HG03025 (cell line): ENCODE data around the gene C16orf46.

Source experiments
- ATAC-seq: cut with Tn5 transposase; IDR thresholded peaks from one replicate; pipeline ENCODE4 v1.9.1; 2021; ENCODE audit warnings: mild to moderate bottlenecking, moderate library complexity; ENCODE audit not compliant: unreplicated experiment, low FRiP score

C16orf46 gene

DNA sequence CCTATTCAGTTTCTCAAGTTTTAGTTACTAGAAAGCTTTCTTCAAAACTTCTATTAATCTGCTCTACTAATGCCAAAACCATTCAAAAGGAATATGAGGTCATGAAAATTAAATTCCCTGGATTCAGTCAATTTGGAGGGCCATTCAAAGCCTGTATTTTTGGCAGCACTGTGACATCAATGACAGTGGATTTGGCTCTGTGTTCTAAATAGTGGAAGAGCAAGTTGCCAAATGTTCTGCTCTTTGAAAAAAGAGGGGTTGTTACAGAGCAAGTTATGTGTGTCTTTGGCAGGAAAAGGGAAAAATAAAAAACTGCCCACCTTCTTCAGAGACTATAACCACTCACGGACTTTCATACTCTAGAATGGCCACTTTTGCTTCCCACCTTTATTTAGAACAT is 3.2 kb upstream of the C16orf46 start:
- no peak for ATAC-seq

DNA sequence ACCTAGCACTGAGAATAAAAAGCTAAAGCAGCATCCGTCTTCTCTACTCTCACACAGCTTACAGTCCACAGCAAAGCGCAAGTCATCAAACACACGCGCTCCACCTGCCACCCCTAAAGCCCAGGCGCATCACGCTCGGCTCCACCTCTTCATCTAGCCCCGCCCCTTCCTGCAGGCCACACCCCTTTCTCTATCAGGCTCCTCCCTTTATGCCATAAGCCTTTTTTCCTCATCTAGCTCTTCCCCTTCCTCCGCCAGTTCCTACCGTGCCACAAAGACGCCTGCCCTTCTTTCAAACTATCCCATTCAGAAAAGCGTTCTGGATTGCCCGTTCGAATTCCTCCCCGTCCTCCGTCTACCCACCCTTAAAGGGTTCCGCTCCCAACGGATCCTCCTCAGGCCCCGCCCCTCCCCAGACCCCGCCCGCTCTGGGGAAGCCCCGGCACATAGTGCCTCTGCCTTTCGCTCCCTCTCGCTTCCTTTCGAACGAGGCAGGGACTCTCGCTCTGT is 417 bp downstream of the C16orf46 start:
- ATAC-seq = peak; percentile 86

GRCh38 chr16:81073560-81074330 is 3.3 kb downstream of the C16orf46 start:
- no peak for ATAC-seq

DNA sequence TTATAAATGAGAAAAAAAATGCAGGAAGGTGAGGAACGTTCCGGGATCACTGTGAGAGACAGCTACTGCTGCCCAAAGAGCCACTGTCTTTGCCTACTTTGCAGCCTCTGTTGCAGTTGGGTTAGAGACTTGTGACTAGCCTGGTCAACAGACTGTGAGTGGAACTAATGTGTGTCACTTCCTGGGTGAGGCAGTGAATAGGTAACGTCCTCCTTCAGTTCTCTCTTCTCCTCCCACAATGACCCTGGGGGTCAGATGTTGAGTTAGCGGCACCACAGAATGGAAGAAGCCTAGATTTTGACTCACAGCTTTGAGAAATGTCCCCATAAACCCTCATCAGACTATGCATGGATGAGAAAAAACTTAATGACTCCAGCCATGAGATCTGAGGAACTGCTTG is 5.2 kb downstream of the C16orf46 start:
- ATAC-seq = no peak

DNA sequence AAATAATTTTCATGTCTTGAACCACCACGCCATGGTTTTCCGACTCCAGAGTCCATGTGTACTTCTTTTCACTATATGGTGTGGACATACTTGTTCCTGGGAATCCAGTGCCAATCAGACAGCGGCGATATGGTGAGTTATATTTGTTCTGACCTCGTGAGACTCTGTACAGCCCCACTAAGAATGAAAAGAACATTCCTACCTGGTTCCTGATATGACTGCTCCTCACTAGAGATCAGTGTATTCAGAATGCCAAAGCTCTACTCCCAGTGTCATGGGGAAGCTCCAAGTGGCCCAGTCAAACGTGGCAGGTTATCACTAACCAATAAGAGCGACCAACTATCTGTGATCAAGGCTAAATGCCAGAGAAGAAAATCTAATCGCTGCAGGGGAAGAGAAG is 6.1 kb downstream of the C16orf46 start:
- ATAC-seq = no peak

DNA sequence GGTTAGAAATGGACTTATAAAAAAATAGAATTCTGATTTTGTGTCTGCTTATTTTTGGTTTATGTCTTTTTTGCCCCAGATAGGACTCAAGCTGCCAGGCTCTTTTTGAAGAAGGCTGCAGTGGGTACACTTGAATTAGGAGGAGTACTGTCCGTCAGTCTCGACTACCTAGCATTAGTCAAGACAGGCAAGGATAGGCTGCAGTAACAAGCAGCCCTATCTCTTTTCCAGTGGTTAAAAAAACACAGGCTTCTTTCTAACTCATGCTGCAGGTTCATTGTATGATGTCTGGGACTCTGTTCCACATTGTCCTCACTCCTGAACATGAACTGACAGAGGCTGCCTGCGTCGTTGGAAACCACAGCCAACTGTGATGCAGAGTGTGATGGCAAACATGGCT is 8.0 kb downstream of the C16orf46 start:
- ATAC-seq = no peak

DNA sequence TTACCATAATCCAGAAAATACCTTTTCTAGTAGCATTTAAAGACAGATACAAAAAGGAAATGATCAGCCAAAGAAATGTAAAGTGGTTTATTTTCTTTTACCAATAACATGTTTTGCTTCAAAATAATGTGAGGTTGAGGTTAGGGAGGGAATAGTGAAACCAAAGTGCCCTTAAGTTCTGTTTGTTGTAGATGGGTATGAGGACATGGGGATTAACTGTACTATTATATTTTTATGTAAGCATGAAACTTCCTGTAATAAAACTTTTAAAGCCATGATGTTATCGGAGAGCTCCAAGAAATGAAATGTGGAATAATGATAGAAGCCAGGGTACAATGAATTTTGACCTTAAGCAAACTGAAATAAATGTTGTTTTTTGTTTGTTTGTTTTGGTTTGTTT is 9.9 kb downstream of the C16orf46 start:
- ATAC-seq = no peak

DNA sequence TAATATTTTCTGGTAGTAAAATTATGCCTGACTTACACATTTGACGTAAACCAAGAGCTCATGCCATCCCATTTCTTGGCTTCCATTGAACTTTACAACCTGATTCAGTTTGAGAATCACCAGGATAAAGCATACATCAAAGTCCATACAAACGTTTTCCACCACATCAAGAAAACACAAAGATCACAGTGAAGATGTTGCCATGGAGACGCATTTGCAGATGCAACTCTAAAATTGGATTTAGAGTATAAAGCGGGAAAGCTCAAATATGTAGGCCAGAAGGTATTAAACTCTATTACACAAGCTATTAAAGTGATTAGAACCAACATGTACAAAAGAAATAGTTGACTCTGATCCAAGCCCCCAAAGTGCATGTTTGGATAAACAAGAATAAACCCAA is 10.4 kb downstream of the C16orf46 start:
- ATAC-seq = no peak

DNA sequence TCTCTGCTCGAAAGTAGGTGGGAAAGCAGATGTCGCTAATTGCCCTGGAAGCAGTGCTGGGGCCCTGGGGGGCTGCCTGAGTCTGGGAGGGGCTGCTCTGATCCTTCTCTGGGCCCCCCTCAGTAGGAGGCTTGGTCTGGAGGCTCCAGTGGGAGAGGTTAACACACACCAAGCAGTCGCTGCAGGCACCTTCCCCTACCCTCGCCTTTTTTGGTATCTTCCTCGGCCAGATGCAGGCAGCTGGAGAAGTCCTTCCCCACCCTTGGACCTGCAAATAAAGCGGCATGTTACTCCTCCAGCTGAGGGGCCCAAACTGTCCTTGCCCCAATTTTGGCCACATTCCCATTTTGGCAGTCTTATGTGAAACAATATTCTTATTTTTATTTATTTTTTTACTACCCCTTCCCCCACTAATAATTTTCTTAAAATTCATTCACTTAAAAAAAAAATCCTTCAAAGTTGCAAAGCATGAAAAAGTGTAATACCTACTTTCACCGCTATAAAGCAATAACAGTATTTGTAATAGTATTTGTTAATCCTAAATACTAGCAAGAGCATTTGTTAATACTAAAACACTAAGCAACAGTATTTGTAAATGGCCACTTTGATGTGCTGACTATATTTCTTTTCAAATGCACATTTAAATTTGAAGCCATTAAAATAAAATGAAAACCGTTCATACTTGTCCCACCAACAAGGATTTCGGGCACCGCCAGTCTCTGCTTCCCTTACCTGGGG is 15.0 kb downstream of the C16orf46 start:
- no peak for ATAC-seq

DNA sequence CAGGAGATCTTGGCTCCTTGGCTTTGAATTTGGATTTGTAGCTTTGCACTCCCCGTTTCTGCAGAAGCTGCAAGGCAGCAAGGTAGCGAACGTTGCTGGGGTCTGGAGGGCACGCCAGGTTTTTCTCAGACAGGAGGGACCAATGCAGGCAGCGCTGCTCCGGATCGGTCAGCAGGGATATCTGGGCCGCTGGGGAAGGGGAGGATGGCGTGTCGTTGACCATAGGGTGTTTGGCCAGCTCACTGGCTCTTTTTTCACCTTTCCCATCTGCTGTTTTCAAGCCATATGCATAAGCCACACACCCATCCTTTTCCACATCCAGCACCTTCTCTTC is 15.8 kb downstream of the C16orf46 start:
- ATAC-seq = no peak

- no peak for ATAC-seq
Measured at GRCh38 chr16:81060576-81061306, 16.3 kb downstream of the C16orf46 start.

- ATAC-seq = no peak
Measured at GRCh38 chr16:81053761-81054160, 23.3 kb downstream of the C16orf46 start.

GRCh38 chr16:81042821-81043220 is 34.2 kb downstream of the C16orf46 start:
- ATAC-seq = no peak

DNA sequence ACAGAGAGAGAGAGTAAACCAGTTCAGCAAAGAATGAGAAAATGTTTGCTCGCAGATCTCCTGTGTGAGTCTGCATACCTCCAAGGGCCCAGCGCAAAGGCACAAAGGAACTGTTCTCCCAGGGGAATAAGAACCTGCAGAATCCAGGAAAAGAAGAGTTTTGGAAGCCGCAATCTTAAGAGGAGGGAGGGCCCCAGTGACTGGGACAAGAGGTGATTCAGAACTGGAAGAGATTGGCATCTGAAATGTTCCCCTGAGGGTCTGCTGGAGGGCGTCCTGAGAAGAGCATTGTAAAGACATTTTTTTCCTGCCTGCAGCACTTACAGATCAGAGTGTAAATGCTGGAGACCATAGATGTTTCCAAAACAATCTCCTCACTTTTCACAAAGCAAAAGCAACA is 35.3 kb downstream of the C16orf46 start:
- ATAC-seq = no peak

- ATAC-seq = no peak
Measured at GRCh38 chr16:81040842-81041241, 36.2 kb downstream of the C16orf46 start.

GRCh38 chr16:81040131-81040530 is 36.9 kb downstream of the C16orf46 start:
- no peak for ATAC-seq

DNA sequence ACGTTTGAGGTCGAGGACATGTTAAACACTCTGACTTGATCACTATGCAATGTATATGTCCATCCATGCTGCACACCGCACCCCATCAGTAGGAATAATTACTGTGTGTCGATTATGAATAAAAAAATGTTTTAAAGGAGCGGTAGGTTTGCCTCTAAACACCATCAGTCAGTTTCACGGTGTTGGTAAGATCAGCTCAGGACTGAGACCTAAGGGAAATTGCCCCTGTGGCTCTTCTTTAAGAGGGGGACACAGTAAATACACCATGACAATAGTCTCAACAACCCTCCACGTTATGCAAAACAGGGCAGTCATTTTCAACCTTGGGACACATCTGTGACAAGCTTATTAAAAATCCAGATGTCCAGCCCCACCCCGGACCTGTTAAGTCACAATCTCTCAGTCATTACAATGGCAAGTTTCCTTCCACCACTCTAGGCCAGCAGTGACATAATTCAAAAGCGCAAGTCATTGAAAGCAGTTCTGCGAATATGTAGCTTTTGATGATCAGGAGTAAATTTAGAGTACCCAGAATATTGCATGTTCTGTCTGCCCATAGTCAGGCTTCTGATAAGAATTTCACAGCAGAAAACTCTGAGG is 40.2 kb downstream of the C16orf46 start:
- ATAC-seq = peak; percentile 4

DNA sequence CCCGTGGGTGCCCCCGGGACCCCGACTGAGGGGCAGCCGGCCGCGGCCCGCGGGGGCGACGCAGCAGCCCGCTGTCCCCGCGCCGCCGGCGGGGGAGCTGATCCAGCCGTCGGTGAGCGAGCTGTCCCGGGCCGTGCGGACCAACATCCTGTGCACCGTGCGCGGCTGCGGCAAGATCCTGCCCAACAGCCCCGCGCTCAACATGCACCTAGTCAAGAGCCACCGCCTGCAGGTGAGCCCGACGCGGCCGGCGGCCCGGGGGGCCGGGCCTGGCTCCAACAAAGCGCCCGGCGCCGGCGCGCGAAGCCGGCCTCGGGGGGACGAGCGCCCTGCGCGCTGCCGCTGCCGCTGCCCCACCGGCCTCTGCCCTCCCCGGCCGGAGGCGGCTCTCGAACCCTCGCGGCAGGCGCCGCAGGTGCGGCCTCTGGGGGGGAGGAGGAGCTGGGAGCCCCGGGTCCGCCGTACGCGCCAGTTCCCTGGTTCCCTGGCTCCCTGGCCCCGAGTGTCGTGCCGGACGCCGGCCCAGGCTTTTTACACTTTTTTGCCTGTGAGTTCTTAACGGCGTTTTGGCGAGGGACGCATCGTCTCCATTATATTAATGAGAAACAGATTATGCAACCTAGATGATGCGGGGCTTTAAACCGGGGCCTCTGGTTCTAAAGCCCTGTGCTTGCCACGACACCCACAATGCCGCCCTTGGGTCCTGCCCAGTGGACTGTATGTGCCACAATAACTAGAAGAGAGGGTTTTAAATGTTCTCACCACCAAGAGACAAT is 40.9 kb downstream of the C16orf46 start:
- ATAC-seq = peak; percentile 51

GRCh38 chr16:81035398-81035974 is 41.6 kb downstream of the C16orf46 start, which contains the start of gene ATMIN:
Gene ATMIN (plus strand): TSS chr16:81035842. CDS start chr16:81035871, 29 bp downstream.
- ATAC-seq = peak; percentile 81
